ENCODE results near the gene FANCD2OS. TPM values are rescaled to one million over a fixed set of nuclear protein-coding genes. Genes with fewer than 3 reads are reported as not detected.
"Not testable (repeated sequence)": the region's sequence is repeated elsewhere in the genome, so short reads cannot be mapped to it uniquely, and the experiment has no call there.

FANCD2OS gene, protein sequence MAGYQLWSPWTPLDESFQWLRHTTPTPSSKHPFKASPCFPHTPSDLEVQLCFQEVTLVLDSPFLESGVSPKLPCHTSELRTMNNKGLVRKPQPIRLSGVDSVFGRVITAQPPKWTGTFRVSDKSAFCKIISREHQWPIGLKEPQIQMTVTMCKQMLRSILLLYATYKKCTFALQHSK
- not detected in 2 replicates for total RNA-seq (2014; rRNA removed; shearing (Covaris generic))

DNA sequence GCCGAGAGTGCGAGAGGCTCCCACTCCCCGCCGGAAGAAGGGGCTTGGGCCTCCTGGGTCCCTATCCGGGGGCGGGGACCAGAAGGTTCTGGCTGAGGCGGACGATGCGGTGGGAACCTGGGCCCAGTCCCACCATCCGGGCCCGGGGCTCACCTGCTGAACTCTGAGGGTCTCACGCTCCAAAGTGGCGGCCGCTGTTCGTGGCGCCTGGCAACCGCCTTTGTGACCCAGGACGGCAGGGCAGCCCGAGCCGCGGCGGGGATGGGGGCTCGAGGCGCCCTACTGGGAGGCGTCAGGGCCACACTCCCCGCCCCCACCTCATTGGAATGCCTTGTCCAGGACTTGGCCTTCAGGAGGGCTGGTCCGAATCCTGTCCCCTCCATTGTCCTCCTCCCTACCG lies at the start of gene FANCD2OS:
FANCD2OS (minus strand) TSS at position 165 of the 400 bp plus-strand sequence. CDS start 3,481 bp downstream, outside the sequence.
- no peak for DNase-seq (ENCODE audit: low spot score)

DNA sequence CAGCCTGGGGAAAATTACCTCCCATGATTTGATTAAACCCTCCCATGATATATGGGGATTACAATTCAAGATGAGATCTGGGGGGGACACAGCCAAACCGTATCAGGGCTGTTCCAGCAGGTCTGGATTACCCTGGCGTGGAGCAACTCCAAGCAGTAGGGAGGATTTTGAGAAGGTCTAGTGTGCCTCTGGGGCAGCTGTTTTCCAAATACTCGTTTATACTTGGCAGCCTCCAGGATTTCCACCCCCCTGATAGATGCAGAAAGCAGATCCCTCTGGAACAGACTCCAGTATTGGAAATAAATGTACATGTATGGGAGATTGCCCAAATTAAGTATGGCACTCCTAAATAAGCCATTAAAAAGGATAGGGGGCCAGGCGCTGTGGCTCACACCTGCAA lies 49.0 kb upstream of the FANCD2OS start:
- no peak for DNase-seq (ENCODE audit: low spot score)

DNA sequence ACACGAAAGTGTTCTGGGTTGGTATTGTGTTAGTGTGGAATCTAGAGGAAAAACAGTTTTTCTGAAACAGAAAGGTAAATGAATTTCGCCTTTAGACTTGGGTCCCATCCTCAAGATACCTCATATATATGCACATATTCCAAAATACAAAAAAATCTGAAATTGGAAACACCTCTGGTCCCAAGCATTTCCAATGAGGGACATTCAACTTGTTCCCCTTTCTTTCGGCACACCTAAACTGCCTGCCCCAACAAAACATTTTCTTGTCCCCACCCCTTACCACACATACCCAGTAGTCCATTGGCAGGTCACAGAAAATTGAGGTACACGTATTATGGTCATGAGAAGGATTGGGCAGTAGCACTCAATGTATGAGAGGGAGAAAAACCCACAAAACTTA lies 47.6 kb upstream of the FANCD2OS start:
- no peak for DNase-seq (ENCODE audit: low spot score)

DNA sequence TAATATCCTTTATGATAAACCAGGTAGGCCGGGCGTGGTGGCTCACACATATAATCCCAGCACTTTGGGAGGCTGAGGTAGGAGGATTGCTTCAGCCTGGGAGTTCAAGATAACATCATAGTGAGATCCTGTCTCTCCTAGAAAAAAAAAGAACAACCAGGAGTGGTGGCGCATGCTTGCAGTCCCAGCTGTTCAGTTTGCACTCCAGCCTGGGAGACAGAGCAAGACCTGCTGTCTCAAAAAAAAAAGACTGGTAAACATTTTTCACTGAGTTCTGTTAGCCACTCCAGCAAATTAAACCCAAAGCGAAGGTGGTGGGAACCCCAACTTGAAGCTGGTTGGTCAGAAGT lies 47.0 kb upstream of the FANCD2OS start:
- no peak for DNase-seq (ENCODE audit: low spot score)

DNA sequence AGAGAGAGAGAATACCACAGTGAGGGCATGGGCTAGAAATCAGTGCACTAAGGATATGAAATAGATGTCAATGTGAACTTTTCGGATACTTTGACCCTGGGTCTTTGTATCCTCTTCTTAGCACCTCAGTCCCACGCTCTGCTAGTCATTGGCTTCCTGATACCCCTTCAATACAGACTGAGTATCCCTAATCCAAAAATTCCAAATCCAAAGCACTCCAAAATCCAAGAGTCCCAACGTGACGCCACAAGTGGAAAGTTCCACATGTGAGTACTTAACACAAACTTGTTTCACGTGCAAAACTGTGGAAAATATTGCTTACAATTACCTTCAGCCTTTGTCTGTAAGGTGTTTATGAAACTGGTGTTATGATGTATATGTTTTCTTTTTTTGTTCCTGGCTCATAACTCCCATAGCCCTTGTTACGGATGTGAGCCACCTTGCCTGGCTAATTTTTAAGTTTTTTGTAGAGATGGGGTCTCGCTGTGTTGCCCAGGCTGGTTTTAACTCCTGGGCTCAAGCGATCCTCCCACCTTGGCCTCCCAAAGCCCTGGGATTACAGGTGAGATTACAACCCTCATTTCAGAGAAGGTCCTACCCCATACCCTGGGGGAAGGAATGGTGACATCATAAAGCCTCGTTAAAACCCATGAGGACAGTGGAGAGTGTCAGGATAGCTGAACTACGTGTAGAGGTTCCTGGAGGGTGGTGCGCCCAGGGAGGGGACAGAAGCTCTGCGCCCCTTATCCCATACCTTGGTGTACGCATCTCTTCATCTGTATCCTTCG lies 46.5 kb upstream of the FANCD2OS start:
- DNase-seq (ENCODE audit: low spot score): no peak

DNA sequence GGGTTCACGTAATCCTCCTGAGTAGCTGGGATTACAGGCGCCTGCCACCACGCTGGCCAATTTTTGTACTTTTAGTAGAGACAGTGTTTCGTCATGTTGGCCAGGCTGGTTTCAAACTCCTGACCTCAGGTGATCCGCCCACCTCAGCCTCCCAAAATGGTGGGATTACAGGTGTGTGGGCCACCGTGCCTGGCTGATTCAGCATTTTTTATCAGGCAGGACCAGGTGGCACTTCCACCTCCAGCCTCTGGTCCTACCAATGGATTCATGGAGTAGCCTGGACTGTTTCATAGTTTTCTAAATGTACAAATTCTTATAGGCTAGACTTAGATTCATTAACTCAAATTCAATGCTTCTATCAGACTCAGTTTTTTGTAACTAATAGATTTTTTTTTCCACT lies 42.9 kb upstream of the FANCD2OS start:
- DNase-seq (ENCODE audit: low spot score): no peak

DNA sequence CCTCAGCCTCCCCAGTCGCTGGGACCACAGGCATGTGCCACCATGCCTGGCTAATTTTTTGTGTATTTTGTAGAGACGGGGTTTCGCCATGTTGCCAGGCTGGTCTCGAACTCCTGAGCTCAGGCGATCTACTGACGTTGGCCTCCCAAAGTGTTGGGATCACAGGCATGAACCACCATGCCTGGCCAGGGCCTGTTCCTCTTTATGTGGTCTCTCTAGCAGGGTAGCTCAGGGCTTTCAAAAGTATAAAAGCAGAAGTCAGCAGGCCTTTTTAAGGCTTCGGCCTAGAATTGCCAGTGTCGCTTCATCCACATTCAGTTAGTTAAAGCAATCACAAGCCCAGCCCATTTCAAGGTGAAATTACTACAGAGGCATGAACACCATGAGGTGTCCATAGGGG lies 41.2 kb upstream of the FANCD2OS start:
- DNase-seq (ENCODE audit: low spot score): no peak

DNA sequence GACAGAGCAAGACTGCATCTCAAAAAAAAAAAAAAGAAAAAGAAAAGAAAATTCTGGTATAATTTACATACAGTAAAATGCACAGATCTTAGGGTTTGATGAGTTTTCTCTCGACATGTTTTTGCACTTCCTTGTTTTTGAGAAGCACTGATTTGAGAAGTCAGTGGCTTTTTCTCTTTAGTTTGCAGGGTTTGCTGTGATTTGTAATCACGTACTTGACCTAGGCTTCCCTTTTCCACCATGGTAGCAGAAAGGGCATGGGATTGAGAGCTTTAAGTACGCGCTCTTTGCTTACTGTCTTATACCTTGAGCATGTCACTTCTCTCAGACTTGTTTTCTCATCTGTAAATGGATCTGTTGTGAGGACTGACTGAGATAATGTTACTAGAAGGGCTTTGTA lies 37.6 kb upstream of the FANCD2OS start:
- no peak for DNase-seq (ENCODE audit: low spot score)

DNA sequence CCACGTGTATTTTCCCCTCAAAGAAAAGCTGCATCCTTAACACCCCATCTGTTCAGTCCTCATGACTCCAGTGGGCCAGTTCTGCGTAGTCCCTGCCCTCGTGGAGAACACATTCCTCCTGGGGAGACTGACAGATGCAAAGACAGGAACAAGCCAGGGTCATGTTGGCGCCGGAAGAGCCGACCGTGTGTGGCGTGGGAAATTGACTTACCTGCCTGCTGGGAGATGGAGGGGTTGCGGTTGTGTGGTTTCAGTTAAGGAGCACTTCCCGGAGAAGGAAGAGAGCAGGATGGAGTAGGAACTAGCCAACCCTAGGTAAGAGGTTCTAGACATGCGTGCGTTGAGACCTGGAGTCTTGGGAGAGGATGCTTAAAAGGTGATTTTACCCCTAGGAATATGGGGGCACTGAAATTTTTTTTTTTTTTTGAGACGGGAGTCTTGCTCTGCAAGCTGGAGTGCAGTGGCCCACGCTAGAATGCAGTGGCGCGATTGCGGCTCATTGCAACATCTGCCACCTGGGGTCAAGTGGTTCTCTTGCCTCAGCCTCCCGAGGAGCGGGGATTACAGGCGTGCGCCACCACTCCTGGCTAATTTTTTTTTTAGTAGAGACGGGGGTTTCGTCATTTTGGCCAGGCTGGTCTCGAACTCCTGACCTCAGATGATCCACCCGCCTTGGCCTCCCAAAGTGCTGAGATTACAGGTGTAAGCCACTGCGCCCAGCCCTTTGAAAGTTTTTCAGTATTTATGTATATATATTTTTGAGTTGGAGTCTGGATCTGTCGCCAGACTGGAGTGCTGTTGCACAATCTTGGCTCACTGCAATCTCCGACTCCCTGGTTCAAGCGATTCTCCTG lies 34.9 kb upstream of the FANCD2OS start:
- peak; percentile 25 for DNase-seq (ENCODE audit: low spot score)

DNA sequence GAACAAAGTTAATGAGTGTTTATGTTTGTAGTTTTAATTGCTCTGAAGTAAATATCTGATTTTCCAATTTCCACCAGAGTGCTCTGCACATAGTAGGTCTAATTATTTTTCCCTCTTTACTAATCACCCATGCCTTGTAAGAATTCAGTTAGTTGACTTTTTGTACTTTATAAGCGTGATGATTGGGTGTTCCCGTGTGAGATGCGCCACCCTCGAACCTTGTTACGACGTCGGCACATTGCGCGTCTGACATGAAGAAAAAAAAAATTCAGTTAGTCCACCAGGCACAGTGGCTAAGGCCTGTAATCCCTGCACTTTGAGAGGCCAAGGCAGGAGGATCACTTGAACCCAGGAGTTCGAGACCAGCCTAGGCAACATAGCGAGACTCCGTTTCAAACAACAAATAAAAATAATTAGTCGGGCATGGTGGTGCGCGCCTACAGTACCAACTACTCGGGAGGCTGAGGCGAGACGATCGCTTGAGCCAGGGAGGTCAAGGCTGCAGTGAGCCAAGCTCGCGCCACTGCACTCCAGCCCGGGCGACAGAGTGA lies 33.0 kb upstream of the FANCD2OS start:
- no peak for DNase-seq (ENCODE audit: low spot score)

DNA sequence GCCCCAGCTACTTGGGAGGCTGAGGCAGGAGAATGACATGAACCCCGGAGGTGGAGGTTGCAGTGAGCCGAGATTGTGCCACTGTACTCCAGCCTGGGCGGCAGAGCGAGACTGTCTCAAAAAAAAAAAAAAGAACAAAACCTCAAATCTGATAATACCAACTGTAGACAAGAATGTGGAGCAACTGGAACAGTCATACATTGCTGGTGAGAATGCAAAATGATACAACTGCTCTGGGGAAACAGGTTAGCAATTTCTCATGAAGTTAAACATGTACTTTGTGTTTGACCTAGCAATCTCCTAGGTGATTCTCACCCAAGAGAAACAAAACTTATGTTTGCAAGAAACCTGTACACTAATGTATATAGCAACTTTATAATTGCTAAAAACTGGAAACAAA lies 29.1 kb upstream of the FANCD2OS start:
- DNase-seq (ENCODE audit: low spot score): no peak

DNA sequence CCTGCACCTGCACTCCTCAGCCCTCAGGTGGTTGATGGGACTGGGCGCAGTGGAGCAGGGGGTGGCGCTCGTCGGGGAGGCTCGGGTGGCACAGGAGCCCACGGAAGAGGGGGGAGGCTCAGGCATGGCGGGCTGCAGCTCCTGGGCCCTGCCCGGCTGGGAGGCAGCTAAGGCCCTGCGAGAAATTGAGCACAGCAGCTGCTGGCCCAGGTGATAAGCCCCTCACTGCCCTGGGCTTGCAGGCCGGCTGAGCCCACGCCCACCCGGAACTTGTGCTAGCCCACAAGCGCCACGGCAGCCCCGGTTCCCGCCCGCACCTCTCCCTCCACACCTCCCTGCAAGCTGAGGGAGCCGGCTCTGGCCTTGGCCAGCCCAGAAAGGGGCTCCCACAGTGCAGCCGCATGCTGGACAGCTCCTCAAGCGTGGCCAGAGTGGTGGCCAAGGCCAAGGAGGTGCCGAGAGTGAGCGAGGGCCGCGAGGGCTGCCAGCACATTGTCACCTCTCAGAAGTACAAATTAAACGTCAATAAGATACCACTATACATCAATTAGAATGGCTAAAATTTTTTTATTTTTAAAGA lies 28.5 kb upstream of the FANCD2OS start:
- DNase-seq (ENCODE audit: low spot score): no peak

DNA sequence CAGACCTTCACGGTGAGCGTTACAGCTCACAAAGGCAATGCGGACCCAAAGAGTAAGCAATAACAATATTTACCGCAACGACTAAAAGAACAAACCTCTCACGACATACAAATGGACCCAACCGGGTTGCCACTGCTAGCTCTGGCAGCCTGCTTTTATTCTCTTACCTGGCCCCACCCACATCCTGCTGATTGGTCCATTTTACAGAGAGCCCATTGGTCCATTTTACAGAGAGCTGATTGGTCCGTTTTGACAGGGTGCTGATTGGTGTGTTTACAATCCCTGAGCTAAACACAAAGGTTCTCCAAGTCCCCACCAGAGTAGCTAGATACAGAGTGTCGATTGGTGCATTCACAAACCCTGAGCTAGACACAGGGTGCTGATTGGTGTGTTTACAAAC lies 27.8 kb upstream of the FANCD2OS start:
- DNase-seq (ENCODE audit: low spot score): not testable (repeated sequence)

DNA sequence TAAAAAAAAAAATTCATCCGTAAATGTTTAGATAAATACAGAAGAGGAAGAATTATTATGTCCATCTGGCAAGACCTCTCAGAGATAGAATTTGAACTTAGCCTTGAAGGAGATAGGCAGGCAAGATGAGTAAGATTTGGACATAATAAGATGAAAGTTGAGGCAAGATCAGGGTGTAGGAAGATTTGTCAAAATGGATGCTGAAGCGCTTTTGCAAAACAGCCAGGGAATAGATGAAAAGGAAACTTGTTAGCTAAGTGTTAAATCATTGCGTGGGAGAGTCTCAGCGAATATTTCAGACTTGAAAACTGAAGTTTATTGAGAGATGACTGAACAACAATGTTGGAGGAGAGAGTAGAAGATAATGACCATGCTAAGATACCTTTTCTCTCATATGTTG lies 14.7 kb upstream of the FANCD2OS start:
- no peak for DNase-seq (ENCODE audit: low spot score)

DNA sequence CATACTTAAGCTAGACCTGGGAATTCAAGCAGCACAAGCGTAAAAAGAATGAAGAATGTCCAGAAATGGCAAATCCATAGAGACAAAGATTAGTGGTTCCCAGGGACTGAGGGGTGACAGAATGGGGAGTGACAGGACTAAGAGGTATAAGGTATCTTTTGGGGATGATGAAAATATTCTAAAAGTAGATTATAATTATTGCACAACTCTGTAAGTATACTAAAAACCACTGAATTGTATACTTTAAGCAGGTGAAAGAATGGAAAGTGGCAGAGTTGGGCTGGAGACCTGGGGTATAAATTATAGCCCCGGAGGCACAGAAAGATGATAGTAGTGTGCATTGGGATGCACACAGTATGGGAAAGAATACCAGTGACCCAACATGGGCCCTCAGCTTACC lies 13.0 kb upstream of the FANCD2OS start:
- DNase-seq (ENCODE audit: low spot score): no peak

DNA sequence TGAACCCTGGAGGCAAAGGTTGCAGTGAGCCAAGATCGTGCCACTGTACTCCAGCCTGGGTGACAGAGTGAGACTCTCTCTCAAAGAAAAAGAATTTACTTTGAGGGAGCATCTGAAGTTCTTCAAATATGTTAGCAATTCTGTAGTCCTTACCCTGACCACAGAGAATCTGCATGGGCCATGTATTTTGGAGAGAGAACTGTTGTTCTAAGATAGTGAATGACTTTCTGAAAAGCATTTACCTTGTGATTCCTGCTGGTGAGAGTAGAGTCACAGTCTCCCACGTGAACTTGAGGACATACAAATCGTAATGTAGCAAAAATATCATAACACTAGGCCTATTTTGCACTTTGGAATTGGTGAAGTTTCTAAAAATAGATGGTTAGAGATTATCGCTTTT lies 11.3 kb upstream of the FANCD2OS start:
- no peak for DNase-seq (ENCODE audit: low spot score)

DNA sequence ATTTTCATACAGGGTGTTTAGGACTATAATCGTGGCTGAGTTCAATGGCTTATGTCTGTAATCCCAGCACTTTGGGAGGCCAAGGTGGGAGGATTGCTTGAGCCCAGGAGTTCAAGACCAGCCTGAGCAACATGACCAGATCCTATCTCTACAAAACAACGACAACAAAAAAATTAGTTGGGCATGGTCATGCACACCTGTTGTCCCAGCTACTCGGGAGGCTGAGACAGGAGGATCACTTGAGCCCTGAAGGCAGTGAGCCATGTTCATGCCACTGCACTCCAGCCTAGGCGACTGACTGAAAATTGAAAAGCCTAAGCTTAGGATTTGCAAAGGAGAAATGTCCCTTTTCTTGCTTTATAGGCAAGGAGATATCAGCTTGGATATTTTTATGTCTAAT lies 8.9 kb upstream of the FANCD2OS start:
- DNase-seq (ENCODE audit: low spot score): no peak

DNA sequence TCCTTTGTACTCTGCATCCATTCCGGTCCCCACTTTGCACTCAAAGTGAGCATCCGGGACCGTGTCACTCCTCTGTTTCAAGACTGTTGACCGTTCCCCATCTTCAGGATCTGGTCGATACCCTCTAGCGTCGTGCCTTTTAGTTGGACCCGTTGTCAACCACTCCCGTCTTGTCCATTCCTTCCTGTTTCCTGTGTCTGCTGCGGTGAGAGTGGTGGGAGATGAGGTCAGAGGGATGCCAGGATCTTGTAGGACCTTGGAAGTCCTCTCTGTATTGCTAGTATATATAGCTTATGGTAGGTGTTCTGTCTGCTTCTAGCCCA lies 8.0 kb upstream of the FANCD2OS start:
- peak; percentile 27 for DNase-seq (ENCODE audit: low spot score)

DNA sequence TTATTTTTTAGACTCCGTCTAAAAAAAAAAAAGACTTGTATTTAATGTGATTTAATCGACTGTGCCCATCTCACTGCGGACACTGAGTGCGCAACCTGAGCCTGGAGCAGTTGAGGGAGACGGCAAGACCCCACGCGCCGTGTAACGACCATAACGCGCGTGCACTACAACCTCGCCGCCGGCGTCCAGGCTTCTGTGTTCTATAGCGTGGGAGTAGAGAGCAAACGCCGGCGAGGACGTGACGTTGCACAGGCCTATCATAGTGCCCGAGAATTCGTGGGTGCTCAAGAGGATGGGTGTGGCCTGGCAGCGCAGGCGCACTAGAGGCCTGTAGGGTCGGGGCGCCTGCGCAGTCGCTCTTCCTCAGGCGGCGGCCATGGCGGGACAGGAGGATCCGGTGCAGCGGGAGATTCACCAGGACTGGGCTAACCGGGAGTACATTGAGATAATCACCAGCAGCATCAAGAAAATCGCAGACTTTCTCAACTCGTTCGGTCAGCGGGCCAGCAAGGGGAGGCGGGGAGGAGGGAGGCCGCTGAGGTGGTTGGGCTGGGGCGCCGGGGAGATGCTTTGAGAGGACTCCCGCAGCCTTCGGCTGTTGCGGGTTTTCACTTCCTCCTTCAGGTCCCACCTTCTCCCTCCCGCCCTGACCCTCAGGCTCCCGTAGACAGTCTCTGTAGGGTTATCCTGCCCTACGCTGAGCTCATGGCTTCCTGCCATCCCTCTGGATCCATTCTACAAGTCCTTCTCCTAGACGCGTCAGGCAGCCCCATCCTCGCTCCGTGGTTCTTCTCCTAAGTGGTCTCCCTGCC lies 7.5 kb upstream of the FANCD2OS start, which contains the start of gene BRK1:
BRK1 (plus strand) TSS at position 350 of the 812 bp plus-strand sequence; CDS start at position 377, 27 bp downstream.
- DNase-seq (ENCODE audit: low spot score): peak; percentile 92

DNA sequence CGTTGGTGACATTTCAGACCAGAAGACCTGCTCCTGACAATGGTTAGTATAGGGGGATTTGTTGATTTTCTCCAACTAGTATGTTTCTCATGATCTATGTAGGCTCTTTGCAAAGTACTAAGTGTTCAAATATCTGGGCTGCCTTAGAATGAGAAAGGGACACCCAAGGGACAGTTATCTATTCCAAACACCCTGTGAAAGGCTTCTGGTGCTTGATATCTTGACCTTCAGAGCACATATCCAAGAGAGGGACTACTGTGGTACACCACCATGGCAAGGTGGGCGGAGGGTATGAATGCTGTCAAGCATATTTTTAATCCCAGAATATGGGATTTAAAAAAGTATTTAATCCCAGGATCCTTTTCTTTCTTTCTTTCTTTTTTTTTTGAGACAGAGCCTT lies 1.1 kb downstream of the FANCD2OS start:
- DNase-seq (ENCODE audit: low spot score): no peak

DNA sequence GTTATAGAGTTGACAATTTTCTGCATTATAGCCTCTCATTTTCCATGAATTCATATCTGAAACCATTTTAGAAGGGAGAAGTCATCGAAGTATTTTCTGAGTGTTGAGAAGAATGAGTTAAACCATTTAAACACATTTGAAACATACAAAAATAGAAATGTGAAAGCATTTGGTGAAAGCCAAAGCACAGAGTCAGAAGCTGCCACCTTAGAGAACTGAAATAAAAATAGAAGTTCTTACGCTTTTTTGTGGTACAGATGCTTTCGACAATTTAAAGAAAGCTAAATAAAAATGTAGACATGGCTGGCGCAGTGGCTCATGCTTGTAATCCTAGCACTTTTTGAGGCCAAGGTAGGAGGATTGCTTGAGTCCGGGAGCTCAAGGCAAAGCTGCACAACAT lies 9.0 kb downstream of the FANCD2OS start:
- DNase-seq (ENCODE audit: low spot score): no peak

All from HT-29 (cell line).